Esophagus muscularis mucosa (tissue), 4 donors: ENCODE measurements around the gene PIF1. TPM values are rescaled to one million over a fixed set of nuclear protein-coding genes. Genes with fewer than 3 reads are reported as not detected.

Experiments used
- DNase-seq: peaks from one replicate; pipeline ENCODE4 v3.0.0-alpha.2; 2017; ENCODE audit errors: extremely low spot score
- H3K27ac ChIP-seq, 4 donors: fragments of 200-600 bp; sonication (generic); replicated peaks in 1 of 4; 1 replicate in 3 of 4; 2 replicates in 1 of 4; pipeline ENCODE4 v1.5.1; 2016 to 2019; ENCODE audit warnings: mild to moderate bottlenecking in 1 of 4
- H3K27me3 ChIP-seq, 4 donors: fragments of 200-600 bp; sonication (generic); one replicate each; pipeline versions ENCODE4 v1.5.1 to v1.6.0; 2016 to 2019
- H3K36me3 ChIP-seq, 4 donors: fragments of 200-600 bp; sonication (generic); one replicate each; pipeline ENCODE4 v1.5.1; 2016 to 2019
- H3K4me1 ChIP-seq, 4 donors: fragments of 200-600 bp; sonication (generic); one replicate each; pipeline ENCODE4 v1.5.1; 2016 to 2019
- H3K4me3 ChIP-seq, 4 donors: fragments of 200-600 bp; sonication (generic); 1 replicate in 2 of 4; 2 replicates in 2 of 4; pipeline ENCODE4 v1.5.1; 2016 to 2019; ENCODE audit warnings: mild to moderate bottlenecking in 4 of 4, moderate library complexity in 1 of 4
- H3K9me3 ChIP-seq, 4 donors: fragments of 200-600 bp; sonication (generic); 1 replicate in 3 of 4; 2 replicates in 1 of 4; pipeline ENCODE4 v1.5.1; 2016 to 2019
- CTCF ChIP-seq, 3 experiments: fragments of 200-600 bp in 2 of 3; fragments of 450-650 bp in 1 of 3; sonication (generic) in 2 of 3; IDR thresholded peaks; one replicate each; pipeline ENCODE4 v1.5.1; 2017 to 2019; ENCODE audit warnings: antibody characterized with exemption in 3 of 3, mild to moderate bottlenecking in 2 of 3, moderate library complexity in 1 of 3
- EP300 ChIP-seq: sonication (generic); formaldehyde crosslinking; IDR thresholded peaks from one replicate; pipeline ENCODE4 v1.6.1; 2017; ENCODE audit warnings: antibody characterized with exemption
- POLR2A ChIP-seq: fragments of 450-650 bp; IDR thresholded peaks from one replicate; pipeline ENCODE4 v1.6.1; 2017; ENCODE audit warnings: antibody characterized with exemption, moderate library complexity, mild to moderate bottlenecking, low read depth
- POLR2AphosphoS5 ChIP-seq, 2 donors: sonication (generic); formaldehyde crosslinking; IDR thresholded peaks; one replicate each; pipeline ENCODE4 v1.6.1; 2017; ENCODE audit warnings: antibody characterized with exemption in 2 of 2
- WGBS: methylation state at CpG from one replicate; pipeline ENCODE4 v1.1.5; 2018; 5-methylcytosine and 5-hydroxymethylcytosine counted together
- intact Hi-C: fragments of 100-400 bp; cut with DNase I; formaldehyde crosslinking; loops from one replicate; pipeline ENCODE4 v1.15.1; 2023
- total RNA-seq, 4 donors: library from RNA; depleted of rRNA; stranded (reverse); fragments of >200 nt; gene quantifications; one replicate each; pipeline versions ENCODE4 v1.1.0 to v1.2.1, GENCODE V29; 2016

Gene PIF1
- total RNA-seq, 4 donors from 2014 or later, result 0.78 to 4.4 (median 2.0) TPM

- WGBS, result 23% methylated on average over 6 of the region's 7 CpGs
- H3K27ac ChIP-seq, result peak overlapping the region; percentile 94 to 99 (median 98)
- H3K27me3 ChIP-seq, result no peaks in the 10 kb centered on the region
- peak overlapping the region; percentile 97 to 100 (median 99) for H3K4me3 ChIP-seq
- intact Hi-C loops, result loop anchor here (5.0 to 10.0 kb wide), 2 partner anchors 64 to 242 kb away; no protein-coding TSS in a partner anchor
- TF ChIP-seq POLR2A (peak; percentile 7), EP300 (no peak), POLR2AphosphoS5 (IDR thresholded peaks at IDR 0.05) (peak; percentile 55 to 63), CTCF (IDR thresholded peaks at IDR 0.05) (no peak)
- DNase-seq, result no peak
- no peaks in the 10 kb centered on the region for H3K9me3 ChIP-seq
- peaks cover 0 to 11% (median 6%) of the 10 kb centered on the region in 4 donors for H3K36me3 ChIP-seq
- peaks cover 47 to 69% (median 68%) of the 10 kb centered on the region in 4 donors for H3K4me1 ChIP-seq
Observed at GRCh38 chr15:64842986-64843561, 17.6 kb upstream of the PIF1 start.

GRCh38 chr15:64842096-64842939, 16.9 kb upstream of the PIF1 start:
- Histone ChIP-seq H3K4me3 (peak overlapping the region; percentile 97 to 100 (median 99)), H3K27ac (peak overlapping the region; percentile 94 to 99 (median 98)), H3K4me1 (peaks cover 40 to 61% (median 61%) of the 10 kb centered on the region in 4 donors), H3K27me3 (no peaks in the 10 kb centered on the region), H3K36me3 (peaks cover 0 to 8% (median 6%) of the 10 kb centered on the region in 4 donors), H3K9me3 (no peaks in the 10 kb centered on the region)
- TF ChIP-seq POLR2A (peak; percentile 15), POLR2AphosphoS5 (IDR thresholded peaks at IDR 0.05) (no peak)
- WGBS, result 6% methylated on average over 22 of the region's 26 CpGs
- DNase-seq, result no peak
- intact Hi-C loops, result loop anchor here (5.0 to 10.0 kb wide), 2 partner anchors 65 to 242 kb away; no protein-coding TSS in a partner anchor

GRCh38 chr15:64841344-64842095, 16.1 kb upstream of the PIF1 start, which contains the start of gene PLEKHO2:
PLEKHO2 (plus strand) TSS chr15:64841915; CDS start chr15:64842017, 102 bp downstream.
- no peaks in the 10 kb centered on the region for H3K27me3 ChIP-seq
- peak; percentile 99 for DNase-seq
- 2% methylated on average over 53 of the region's 75 CpGs for WGBS
- no peaks in the 10 kb centered on the region for H3K9me3 ChIP-seq
- TF ChIP-seq EP300 (no peak), POLR2A (peak; percentile 91), CTCF (IDR thresholded peaks at IDR 0.05) (peak in 2 of 3 experiments; percentile 17 to 19), POLR2AphosphoS5 (IDR thresholded peaks at IDR 0.05) (peak; percentile 92 to 98)
- peak within 1 kb of the TSS; percentile 94 to 99 (median 98) for H3K27ac ChIP-seq
- H3K4me3 ChIP-seq, result peak within 1 kb of the TSS; percentile 97 to 100 (median 99)
- intact Hi-C loops, result loop anchor here (5.0 to 10.0 kb wide), 2 partner anchors 66 to 243 kb away; no protein-coding TSS in a partner anchor
- H3K36me3 ChIP-seq, result peaks cover 0 to 6% (median 3%) of the 10 kb centered on the region in 4 donors
- H3K4me1 ChIP-seq, result peaks cover 38 to 56% (median 54%) of the 10 kb centered on the region in 4 donors

GRCh38 chr15:64841060-64841343, 15.6 kb upstream of the PIF1 start:
- Histone ChIP-seq H3K4me3 (peak overlapping the region; percentile 97 to 100 (median 99)), H3K4me1 (peaks cover 35 to 56% (median 53%) of the 10 kb centered on the region in 4 donors), H3K27ac (peak overlapping the region; percentile 94 to 99 (median 98)), H3K27me3 (no peaks in the 10 kb centered on the region), H3K9me3 (no peaks in the 10 kb centered on the region), H3K36me3 (peaks cover 0 to under 1% (median 0%) of the 10 kb centered on the region in 4 donors)
- intact Hi-C loops, result loop anchor here (5.0 to 10.0 kb wide), 2 partner anchors 66 to 244 kb away; no protein-coding TSS in a partner anchor
- WGBS, result 4% methylated on average over 9 of the region's 12 CpGs
- DNase-seq, result no peak
- no peak for TF ChIP-seq CTCF (IDR thresholded peaks at IDR 0.05)
- TF ChIP-seq POLR2A, result no peak
- no peak for TF ChIP-seq POLR2AphosphoS5 (IDR thresholded peaks at IDR 0.05)
- no peak for TF ChIP-seq EP300
